Uterus (tissue), 2 donors: Measurements from ENCODE around the gene ASPSCR1.

Experiments used
- CTCF ChIP-seq, 4 experiments: fragments of 200-600 bp in 2 of 4; fragments of 450-650 bp in 2 of 4; sonication (generic) in 2 of 4; IDR thresholded peaks; one replicate each; pipeline ENCODE4 v1.5.1; 2016 to 2019; ENCODE audit warnings: antibody characterized with exemption in 4 of 4, mild to moderate bottlenecking in 2 of 4, moderate library complexity in 1 of 4
- POLR2A ChIP-seq, 2 donors: fragments of 450-650 bp; IDR thresholded peaks; one replicate each; pipeline ENCODE4 v1.6.1; 2016; ENCODE audit warnings: antibody characterized with exemption in 2 of 2, mild to moderate bottlenecking in 1 of 2, moderate library complexity in 1 of 2

DNA sequence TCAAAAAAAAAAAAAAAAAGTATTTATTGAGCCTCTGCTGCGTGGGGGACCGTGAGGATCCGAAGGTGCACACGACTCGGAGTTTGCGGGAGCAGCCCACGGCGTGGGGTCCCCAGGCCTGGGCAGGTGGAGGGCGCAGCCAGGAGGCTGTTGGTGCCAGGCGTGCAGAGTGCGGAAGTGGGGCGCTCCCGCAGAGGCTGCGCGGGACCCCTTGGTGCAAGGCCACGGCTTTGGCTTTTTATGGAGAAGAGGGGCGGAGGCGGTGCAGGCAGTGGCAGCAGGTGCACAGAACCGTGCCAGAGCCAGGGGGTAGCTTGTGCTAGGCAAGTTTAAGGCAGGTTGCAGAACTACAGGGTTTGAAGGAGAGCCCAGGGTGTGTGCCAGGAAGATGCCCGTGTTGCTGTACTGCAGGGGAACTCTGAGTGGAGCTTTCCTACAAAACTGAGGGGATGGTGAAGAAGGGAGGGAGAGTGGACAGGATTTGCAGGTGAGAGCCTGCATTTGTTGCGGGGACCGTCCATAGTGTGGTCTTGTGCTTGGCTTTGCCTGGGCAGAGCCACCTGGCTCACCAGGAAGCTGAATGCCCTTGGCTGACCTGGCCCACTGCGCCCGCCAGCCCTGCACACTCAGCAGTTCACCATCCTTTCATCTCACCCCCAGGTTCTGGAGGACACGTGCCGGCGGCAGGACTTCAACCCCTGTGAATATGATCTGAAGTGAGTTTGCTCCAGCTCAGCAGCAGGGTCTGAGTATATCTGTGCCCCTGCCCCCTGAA is 1.3 kb downstream of the ASPSCR1 start:
- TF ChIP-seq CTCF (IDR thresholded peaks at IDR 0.05) (no peak), POLR2A (IDR thresholded peaks at IDR 0.05) (no peak)
